Testis (tissue), 5 donors: Measurements from ENCODE around the gene ZNF148. TPM values are rescaled to one million over a fixed set of nuclear protein-coding genes. Genes with fewer than 3 reads are reported as not detected.

Experiments
- DNase-seq: peaks from one replicate; pipeline ENCODE4 v3.0.0-alpha.2; 2019
- H3K27ac ChIP-seq, 2 donors: fragments of 200-600 bp; sonication (generic); one replicate each; pipeline ENCODE4 v1.5.1; 2019
- H3K27me3 ChIP-seq: fragments of 200-600 bp; sonication (generic); one replicate; pipeline ENCODE4 v1.5.1; 2019
- H3K36me3 ChIP-seq: fragments of 200-600 bp; sonication (generic); one replicate; pipeline ENCODE4 v1.5.1; 2017; ENCODE audit warnings: low read depth; ENCODE audit errors: missing control alignments
- H3K4me1 ChIP-seq: fragments of 200-600 bp; sonication (generic); one replicate; pipeline ENCODE4 v1.5.1; 2019
- H3K4me3 ChIP-seq, 2 donors: fragments of 200-600 bp; sonication (generic); one replicate each; pipeline ENCODE4 v1.5.1; 2017 to 2019
- H3K9me3 ChIP-seq: fragments of 200-600 bp; sonication (generic); one replicate; pipeline ENCODE4 v1.5.1; 2017
- POLR2A ChIP-seq: fragments of 450-650 bp; IDR thresholded peaks from one replicate; pipeline ENCODE4 v1.6.1; 2017; ENCODE audit warnings: antibody characterized with exemption, mild to moderate bottlenecking, moderate library complexity
- WGBS, 2 donors: methylation state at CpG; one replicate each; pipeline ENCODE4 v1.1.5; 2018; 5-methylcytosine and 5-hydroxymethylcytosine counted together
- intact Hi-C: fragments of 100-400 bp; cut with DNase I; formaldehyde crosslinking; loops from one replicate; pipeline ENCODE4 v1.15.1; 2023; ENCODE audit warnings: low total_unique reads
- long read RNA-seq, 2 donors: transcript quantifications; one replicate each; lab custom pipeline, GENCODE V29; 2026
- polyA plus RNA-seq: library from polyadenylated mRNA; stranded (reverse); fragments of 350-450 nt; fragmentation: Illumina TruSeq; extraction: RNeasy Lipid Tissue Mini Kit (QIAGEN cat#74804); gene quantifications from one replicate; pipeline ENCODE4 v1.2.3, GENCODE V29; 2014; ENCODE audit warnings: low read depth, low replicate concordance; ENCODE audit not compliant: insufficient read depth
- total RNA-seq, 2 donors: library from RNA; depleted of rRNA; stranded (reverse); fragments of >200 nt; gene quantifications; one replicate each; pipeline ENCODE4 v1.2.3, GENCODE V29; 2016
- TF ChIP-seq, protein P1 (sequence below), 3 experiments: fragments of 450-650 bp in 2 of 3; fragments of 200-600 bp in 1 of 3; sonication (generic) in 1 of 3; IDR thresholded peaks; one replicate each; pipeline ENCODE4 v1.5.1; 2016 to 2019; ENCODE audit warnings: antibody characterized with exemption in 3 of 3, mild to moderate bottlenecking in 2 of 3, moderate library complexity in 1 of 3

ZNF148 gene, protein sequence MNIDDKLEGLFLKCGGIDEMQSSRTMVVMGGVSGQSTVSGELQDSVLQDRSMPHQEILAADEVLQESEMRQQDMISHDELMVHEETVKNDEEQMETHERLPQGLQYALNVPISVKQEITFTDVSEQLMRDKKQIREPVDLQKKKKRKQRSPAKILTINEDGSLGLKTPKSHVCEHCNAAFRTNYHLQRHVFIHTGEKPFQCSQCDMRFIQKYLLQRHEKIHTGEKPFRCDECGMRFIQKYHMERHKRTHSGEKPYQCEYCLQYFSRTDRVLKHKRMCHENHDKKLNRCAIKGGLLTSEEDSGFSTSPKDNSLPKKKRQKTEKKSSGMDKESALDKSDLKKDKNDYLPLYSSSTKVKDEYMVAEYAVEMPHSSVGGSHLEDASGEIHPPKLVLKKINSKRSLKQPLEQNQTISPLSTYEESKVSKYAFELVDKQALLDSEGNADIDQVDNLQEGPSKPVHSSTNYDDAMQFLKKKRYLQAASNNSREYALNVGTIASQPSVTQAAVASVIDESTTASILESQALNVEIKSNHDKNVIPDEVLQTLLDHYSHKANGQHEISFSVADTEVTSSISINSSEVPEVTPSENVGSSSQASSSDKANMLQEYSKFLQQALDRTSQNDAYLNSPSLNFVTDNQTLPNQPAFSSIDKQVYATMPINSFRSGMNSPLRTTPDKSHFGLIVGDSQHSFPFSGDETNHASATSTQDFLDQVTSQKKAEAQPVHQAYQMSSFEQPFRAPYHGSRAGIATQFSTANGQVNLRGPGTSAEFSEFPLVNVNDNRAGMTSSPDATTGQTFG
- 10 to 100 TPM; 29.7 to 33.6 TPM for total RNA-seq
- polyA plus RNA-seq = 17.6 TPM
- long read RNA-seq, donor 1, full-length matches to known transcripts = 5 of 5 reads
- long read RNA-seq, donor 1, partial matches to known transcripts = 0 of 5 reads
- long read RNA-seq, donor 1, other reads (novel, unspliced or antisense) = 0 of 5 reads
- long read RNA-seq, donor 2, full-length matches to known transcripts = 7 of 7 reads
- long read RNA-seq, donor 2, partial matches to known transcripts = 0 of 7 reads
- long read RNA-seq, donor 2, other reads (novel, unspliced or antisense) = 0 of 7 reads

DNA sequence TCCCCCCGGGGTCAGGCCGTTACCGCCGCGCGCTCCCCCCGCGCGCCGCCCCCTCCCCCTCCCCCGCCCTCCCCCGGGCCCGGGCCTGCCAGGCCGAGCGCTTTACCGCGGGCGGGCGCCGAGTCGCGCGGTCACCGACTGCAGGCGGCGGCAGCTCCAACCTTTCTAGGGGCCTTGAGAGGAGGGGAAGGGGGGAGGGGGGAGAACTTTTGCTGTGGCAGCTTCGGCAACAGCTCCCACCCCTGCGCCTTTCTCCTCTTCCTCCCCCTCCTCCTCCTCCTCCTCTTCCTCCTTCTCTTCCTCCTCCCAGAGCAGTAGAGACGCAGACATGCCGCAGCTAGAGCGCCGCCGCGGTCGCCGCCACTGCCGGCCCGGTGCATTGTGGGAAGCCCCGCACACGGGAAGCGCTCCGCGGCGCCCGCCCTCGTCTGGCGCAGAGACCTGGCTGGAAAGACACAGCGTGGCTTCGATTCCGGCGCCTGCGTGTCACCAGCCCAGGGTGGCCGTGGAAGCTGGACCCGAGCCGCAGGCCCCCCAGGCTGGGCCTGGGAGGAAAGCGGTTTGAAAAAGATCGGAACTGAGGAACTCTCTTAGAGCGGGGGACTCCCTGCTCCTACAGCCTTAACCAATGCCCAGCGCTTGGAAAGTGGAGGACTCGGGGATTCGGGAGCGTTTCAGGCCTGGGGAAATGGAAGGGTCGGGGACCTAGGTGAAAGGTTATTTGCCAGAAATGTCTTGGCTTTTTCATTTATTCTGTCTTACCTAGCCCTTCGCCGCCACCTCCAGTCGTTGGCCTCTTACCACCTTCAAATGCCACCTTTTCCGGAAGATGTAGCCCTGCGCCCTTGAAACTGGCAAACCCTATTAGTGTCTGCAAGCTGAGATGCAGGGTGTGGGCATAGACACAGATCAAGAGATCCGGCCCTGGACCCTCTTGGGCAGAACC, at the start of gene ZNF148:
Gene ZNF148, minus strand, starts transcription at position 330 of the 946 bp plus-strand sequence. CDS start 61,685 bp downstream, outside the sequence.
- Histone ChIP-seq H3K4me1 (peaks cover 16% of the 10 kb centered on the region), H3K36me3 (no peaks in the 10 kb centered on the region), H3K27me3 (no peaks in the 10 kb centered on the region), H3K9me3 (no peaks in the 10 kb centered on the region), H3K27ac (peak within 1 kb of the TSS; percentile 78 to 91), H3K4me3 (peak within 1 kb of the TSS; percentile 84)
- WGBS, 2 donors = 1% methylated on average over 13 to 41 of the region's 69 CpGs
- DNase-seq = peak; percentile 92
- intact Hi-C loops = no loop called here
- TF ChIP-seq POLR2A = no peak
- TF ChIP-seq, protein P1, sequence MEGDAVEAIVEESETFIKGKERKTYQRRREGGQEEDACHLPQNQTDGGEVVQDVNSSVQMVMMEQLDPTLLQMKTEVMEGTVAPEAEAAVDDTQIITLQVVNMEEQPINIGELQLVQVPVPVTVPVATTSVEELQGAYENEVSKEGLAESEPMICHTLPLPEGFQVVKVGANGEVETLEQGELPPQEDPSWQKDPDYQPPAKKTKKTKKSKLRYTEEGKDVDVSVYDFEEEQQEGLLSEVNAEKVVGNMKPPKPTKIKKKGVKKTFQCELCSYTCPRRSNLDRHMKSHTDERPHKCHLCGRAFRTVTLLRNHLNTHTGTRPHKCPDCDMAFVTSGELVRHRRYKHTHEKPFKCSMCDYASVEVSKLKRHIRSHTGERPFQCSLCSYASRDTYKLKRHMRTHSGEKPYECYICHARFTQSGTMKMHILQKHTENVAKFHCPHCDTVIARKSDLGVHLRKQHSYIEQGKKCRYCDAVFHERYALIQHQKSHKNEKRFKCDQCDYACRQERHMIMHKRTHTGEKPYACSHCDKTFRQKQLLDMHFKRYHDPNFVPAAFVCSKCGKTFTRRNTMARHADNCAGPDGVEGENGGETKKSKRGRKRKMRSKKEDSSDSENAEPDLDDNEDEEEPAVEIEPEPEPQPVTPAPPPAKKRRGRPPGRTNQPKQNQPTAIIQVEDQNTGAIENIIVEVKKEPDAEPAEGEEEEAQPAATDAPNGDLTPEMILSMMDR (IDR thresholded peaks at IDR 0.05) = peak in 1 of 3 experiments; percentile 14

DNA sequence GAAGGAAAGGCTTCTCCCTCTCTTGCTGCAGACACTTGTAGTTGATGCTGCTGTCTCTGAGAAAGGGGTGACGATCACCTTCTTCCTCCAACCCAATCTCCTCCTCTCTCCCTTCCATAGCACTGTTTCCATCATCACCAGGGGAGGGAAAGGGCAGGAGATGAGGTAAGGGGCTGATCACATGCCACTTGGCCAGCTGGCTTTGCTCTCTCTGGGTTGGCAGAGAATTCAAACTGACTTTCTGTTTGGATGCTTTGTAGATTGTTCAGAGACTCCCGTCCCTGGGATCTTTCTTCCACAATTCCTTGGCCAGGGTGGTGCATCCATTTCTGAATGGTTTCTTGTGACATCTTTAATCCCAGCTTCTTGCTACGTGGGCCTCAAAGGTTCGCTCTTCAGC, 43.2 kb upstream of the ZNF148 start:
- Histone ChIP-seq H3K36me3 (no peaks in the 10 kb centered on the region), H3K27me3 (no peaks in the 10 kb centered on the region), H3K4me3 (no peak overlapping the region), H3K27ac (no peak overlapping the region), H3K4me1 (no peaks in the 10 kb centered on the region), H3K9me3 (no peaks in the 10 kb centered on the region)
- no peak for DNase-seq
- intact Hi-C loops = no loop called here
- TF ChIP-seq, protein P1 (IDR thresholded peaks at IDR 0.05) = no peak
- no peak for TF ChIP-seq POLR2A
- 79 to 88% methylated on average over 4 of the region's 4 CpGs for WGBS, 2 donors

DNA sequence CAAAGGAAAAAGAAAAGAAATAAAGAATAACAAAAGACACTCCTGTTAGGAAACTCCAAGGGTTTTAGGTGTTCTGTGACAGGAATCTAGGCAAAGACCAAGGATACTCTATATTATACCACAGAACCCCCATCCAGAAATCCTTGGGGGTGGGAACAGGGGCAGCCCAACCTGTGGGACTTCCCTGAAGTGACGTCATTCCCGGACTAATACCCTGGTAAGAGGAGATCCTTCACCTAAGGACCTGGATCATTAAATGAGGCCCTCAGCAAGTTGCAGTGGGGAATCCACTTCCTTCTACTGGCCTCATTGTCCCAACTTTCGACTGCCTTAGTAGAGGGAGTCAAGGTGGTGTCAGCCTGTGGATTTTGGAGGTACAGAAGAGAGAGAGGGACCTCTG, 41.1 kb upstream of the ZNF148 start:
- Histone ChIP-seq H3K27me3 (no peaks in the 10 kb centered on the region), H3K9me3 (no peaks in the 10 kb centered on the region), H3K4me1 (no peaks in the 10 kb centered on the region), H3K36me3 (no peaks in the 10 kb centered on the region), H3K4me3 (no peak overlapping the region), H3K27ac (no peak overlapping the region)
- WGBS, 2 donors = 79 to 93% methylated on average over 3 of the region's 3 CpGs
- no peak for DNase-seq
- TF ChIP-seq POLR2A = no peak
- TF ChIP-seq, protein P1 (IDR thresholded peaks at IDR 0.05) = no peak
- intact Hi-C loops = no loop called here

DNA sequence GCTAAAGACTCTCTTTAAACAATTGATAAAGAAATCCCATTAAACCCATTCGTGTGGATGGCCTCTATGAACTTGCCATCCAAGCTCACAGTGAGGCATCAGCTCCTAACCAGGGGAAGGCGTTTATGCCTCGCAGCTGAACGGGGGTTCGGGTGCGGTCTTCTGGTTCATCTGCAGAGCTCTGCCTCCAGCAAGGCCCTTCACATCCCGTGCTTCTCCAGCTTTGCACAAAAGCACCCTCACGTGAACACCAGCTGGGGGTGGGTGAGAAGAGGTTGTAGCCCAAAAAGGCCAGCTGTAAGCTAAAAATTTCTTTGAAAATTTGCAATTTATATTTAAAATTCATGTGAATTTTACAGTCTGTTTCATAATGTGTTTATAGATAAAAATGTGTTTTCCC, 39.5 kb upstream of the ZNF148 start:
- Histone ChIP-seq H3K9me3 (no peaks in the 10 kb centered on the region), H3K36me3 (no peaks in the 10 kb centered on the region), H3K27me3 (no peaks in the 10 kb centered on the region), H3K27ac (no peak overlapping the region), H3K4me3 (no peak overlapping the region), H3K4me1 (no peaks in the 10 kb centered on the region)
- no peak for TF ChIP-seq POLR2A
- TF ChIP-seq, protein P1 (IDR thresholded peaks at IDR 0.05) = no peak
- WGBS, 2 donors = 84 to 87% methylated on average over 8 of the region's 8 CpGs
- intact Hi-C loops = no loop called here
- DNase-seq = no peak
